Lung (tissue), 16 donors: ENCODE measurements around the gene HBQ1. TPM values are rescaled to one million over a fixed set of nuclear protein-coding genes. Genes with fewer than 3 reads are reported as not detected.

ENCODE experiments used
- ATAC-seq: fragments of 200-7000 bp; cut with Tn5 transposase; one replicate; pipeline ENCODE4 v1.9.1; 2020; ENCODE audit warnings: moderate number of reproducible peaks; ENCODE audit not compliant: insufficient read depth, low FRiP score
- DNase-seq, 3 donors: peaks; one replicate each; pipeline ENCODE4 v3.0.0-alpha.2; 2013 to 2017
- H3K27ac ChIP-seq, 2 donors: one replicate each; pipeline ENCODE4 v1.5.1; 2013; ENCODE audit warnings: mild to moderate bottlenecking in 2 of 2, moderate library complexity in 2 of 2, control low read depth in 1 of 2, inconsistent platforms in 1 of 2, low read depth in 1 of 2, low read length in 1 of 2
- H3K27me3 ChIP-seq, 3 donors: one replicate each; pipeline ENCODE4 v1.5.1; 2013; ENCODE audit warnings: low read length in 2 of 3; ENCODE audit not compliant: control insufficient read depth in 3 of 3, insufficient read depth in 3 of 3
- H3K36me3 ChIP-seq, 4 donors: one replicate each; pipeline ENCODE4 v1.5.1; 2013; ENCODE audit warnings: low read length in 4 of 4, mild to moderate bottlenecking in 1 of 4, moderate library complexity in 1 of 4; ENCODE audit not compliant: control insufficient read depth in 4 of 4, insufficient read depth in 4 of 4
- H3K4me1 ChIP-seq, 5 donors: one replicate each; pipeline ENCODE4 v1.5.1; 2013; ENCODE audit warnings: low read length in 5 of 5, mild to moderate bottlenecking in 2 of 5, moderate library complexity in 1 of 5; ENCODE audit not compliant: control insufficient read depth in 5 of 5, insufficient read depth in 5 of 5
- H3K4me3 ChIP-seq: one replicate; pipeline ENCODE4 v1.5.1; 2013; ENCODE audit warnings: mild to moderate bottlenecking, control low read depth, moderate library complexity
- H3K9ac ChIP-seq, 2 donors: one replicate each; pipeline ENCODE4 v1.5.1; 2013; ENCODE audit warnings: low read length in 2 of 2, control low read depth in 1 of 2; ENCODE audit not compliant: insufficient read depth in 1 of 2
- H3K9me3 ChIP-seq, 4 donors: one replicate each; pipeline ENCODE4 v1.5.1; 2013; ENCODE audit warnings: low read length in 3 of 4, mild to moderate bottlenecking in 1 of 4, moderate library complexity in 1 of 4; ENCODE audit not compliant: control insufficient read depth in 4 of 4, insufficient read depth in 3 of 4
- CTCF ChIP-seq: IDR thresholded peaks from 2 replicates; pipeline ENCODE4 v1.5.1; 2012; ENCODE audit warnings: mild to moderate bottlenecking; ENCODE audit errors: control extremely low read depth, extremely low read depth
- WGBS, 2 donors: extraction: QIAGEN DNeasy Blood & Tissue Kit; methylation state at CpG; one replicate each; pipeline ENCODE4 v1.1.7; 2013; 5-methylcytosine and 5-hydroxymethylcytosine counted together
- long read RNA-seq, 5 donors: transcript quantifications; one replicate each; lab custom pipeline, GENCODE V29; 2026
- polyA plus RNA-seq, 2 donors: library from polyadenylated mRNA; stranded (reverse); fragments of 200-250 nt; gene quantifications; one replicate each; pipeline ENCODE4 v1.2.1, GENCODE V29; 2013
- total RNA-seq, 2 donors: library from RNA; depleted of rRNA in 1 of 2; stranded (reverse); fragments of >200 nt in 1 of 2; gene quantifications; one replicate each; pipeline ENCODE4 v1.2.1, GENCODE V29; 2014 to 2021
- donor health status: control.
- donor health status: control.
- donor health status: Bipolar disorder and iron deficiency.
- donor health status: healthy.
- donor health status: DM: yes; HTN: yes; CAD: no.

The HBQ1 gene
- total RNA-seq (1 to 10 TPM in 1 of 2 donors, not detected in 1; 2.3 TPM), polyA plus RNA-seq (under 1 TPM in 1 of 2 donors, not detected in 1; 0.35 TPM)
- long read RNA-seq, donor 1 = 0 reads
- long read RNA-seq, donor 2 = 0 reads
- long read RNA-seq, donor 3, partial matches to known transcripts = 0 of 1 reads
- long read RNA-seq, donor 3, other reads (novel, unspliced or antisense) = 0 of 1 reads
- long read RNA-seq, donor 4, partial matches to known transcripts = 0 of 1 reads
- long read RNA-seq, donor 4, other reads (novel, unspliced or antisense) = 0 of 1 reads
- long read RNA-seq, donor 5, partial matches to known transcripts = 0 of 1 reads
- long read RNA-seq, donor 5, other reads (novel, unspliced or antisense) = 0 of 1 reads

- Histone ChIP-seq H3K36me3 (no peaks in the 10 kb centered on the region), H3K27ac (no peak within 1 kb of the TSS), H3K9ac (no peak within 1 kb of the TSS), H3K27me3 (peaks cover under 1 to 33% (median 30%) of the 10 kb centered on the region in 3 donors), H3K4me1 (peaks cover 0 to 14% (median 4%) of the 10 kb centered on the region in 5 donors), H3K4me3 (no peak within 1 kb of the TSS), H3K9me3 (peaks cover 0 to 2% (median 0%) of the 10 kb centered on the region in 4 donors)
- ATAC-seq (no peak), DNase-seq (peak; percentile 33 to 60 (median 39))
- TF ChIP-seq CTCF = no peak
- 9 to 10% methylated on average over 38 to 59 of the region's 59 CpGs for WGBS, 2 donors
Observed at GRCh38 chr16:180101-180675, at the start of gene HBQ1. Gene HBQ1, plus strand, starts transcription at chr16:180459. Its CDS starts 28 bp downstream, at chr16:180487.

DNA sequence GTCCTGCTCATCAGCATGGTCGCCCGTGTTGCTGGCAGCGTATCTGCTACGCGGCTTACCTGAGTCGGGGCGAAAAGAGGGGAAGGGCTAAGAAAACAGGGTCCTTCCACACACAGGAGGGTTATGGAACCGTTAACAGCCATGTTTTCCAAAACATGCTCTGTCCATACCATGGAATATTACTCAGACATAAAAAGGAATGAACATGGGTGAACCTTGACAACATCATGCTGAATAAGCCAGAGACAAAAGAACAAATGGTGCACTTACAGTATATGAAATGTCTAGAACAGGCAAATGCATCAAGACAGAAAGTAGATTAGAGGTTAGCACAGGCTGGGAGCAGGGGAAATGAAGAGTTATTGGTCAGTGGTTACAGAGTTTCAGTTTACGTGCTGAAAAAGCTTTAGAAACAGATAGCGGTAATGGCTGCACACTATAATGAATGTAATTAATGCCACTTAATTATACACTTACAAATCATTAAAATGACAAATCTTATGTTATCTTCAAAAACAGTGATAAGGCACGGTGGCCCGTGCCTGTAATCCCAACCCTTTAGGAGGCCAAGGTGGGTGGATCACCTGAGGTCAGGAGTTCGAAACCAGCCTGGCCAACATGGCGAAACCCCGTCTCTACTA, 49.6 kb upstream of the HBQ1 start:
- H3K27ac ChIP-seq = no peak overlapping the region
- ATAC-seq (no peak), DNase-seq (no peak)
- no peaks in the 10 kb centered on the region for H3K27me3 ChIP-seq
- H3K4me3 ChIP-seq = no peak overlapping the region
- no peaks in the 10 kb centered on the region for H3K36me3 ChIP-seq
- 94 to 97% methylated on average over 15 of the region's 15 CpGs for WGBS, 2 donors
- H3K9me3 ChIP-seq = no peaks in the 10 kb centered on the region
- H3K9ac ChIP-seq = no peak overlapping the region
- TF ChIP-seq CTCF = no peak
- H3K4me1 ChIP-seq = no peaks in the 10 kb centered on the region

DNA sequence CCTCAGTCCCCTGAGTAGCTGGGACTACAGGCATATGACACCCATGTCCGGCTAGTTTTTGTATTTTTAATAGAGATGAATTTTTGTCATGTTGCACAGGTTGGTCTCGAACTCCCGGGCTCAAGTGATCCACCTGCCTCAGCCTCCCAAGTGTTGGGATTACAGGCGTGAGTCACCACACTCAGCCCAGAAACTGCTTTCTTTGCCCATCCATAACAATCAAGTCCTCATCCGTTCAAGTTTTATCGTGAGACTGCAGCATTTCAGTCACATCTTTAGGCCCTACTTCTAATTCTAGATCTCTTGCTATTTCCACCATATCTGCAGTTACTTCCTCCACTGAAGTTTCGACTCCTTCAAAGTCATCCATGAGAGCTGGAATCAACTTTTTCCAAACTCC, 48.1 kb upstream of the HBQ1 start:
- Histone ChIP-seq H3K27ac (no peak overlapping the region), H3K36me3 (no peaks in the 10 kb centered on the region), H3K9ac (no peak overlapping the region), H3K4me1 (no peaks in the 10 kb centered on the region), H3K4me3 (no peak overlapping the region), H3K9me3 (no peaks in the 10 kb centered on the region), H3K27me3 (no peaks in the 10 kb centered on the region)
- no peak for TF ChIP-seq CTCF
- 94 to 95% methylated on average over 7 of the region's 7 CpGs for WGBS, 2 donors
- DNase-seq = no peak
- ATAC-seq = no peak
